Caki2 (cell line): ENCODE measurements around the gene FAM72C. TPM values are rescaled to one million over a fixed set of nuclear protein-coding genes. Genes with fewer than 3 reads are reported as not detected.
A peak's percentile ranks its signal among the peaks of the same experiment; 100 is the strongest.
"Not testable (repeated sequence)": the region's sequence is repeated elsewhere in the genome, so short reads cannot be mapped to it uniquely, and the experiment has no call there.

ENCODE experiments used
- DNase-seq: peaks from one replicate; pipeline ENCODE4 v3.0.0-alpha.2; 2015; ENCODE audit warnings: low read depth
- in situ Hi-C: cut with HindIII; loops from 2 replicates; pipeline ENCODE4 v1.10.0; 2016; ENCODE audit warnings: low sequenced_read_pairs, low pct_unique_long_range_greater_than_20kb, mixed read lengths
- total RNA-seq: library from RNA; depleted of rRNA; stranded (reverse); fragments of >200 nt; shearing (Covaris generic); gene quantifications from 2 replicates; pipeline ENCODE4 v1.2.3, GENCODE V29; 2014; ENCODE audit warnings: low replicate concordance

The FAM72C gene
- total RNA-seq, 1 experiment from 2014 or later: 6.8 TPM

GRCh38 chr1:143939666-143940065, 32.1 kb downstream of the FAM72C start:
- in situ Hi-C loops, DNase-seq: not testable (repeated sequence)

GRCh38 chr1:143938922-143939321, 32.9 kb downstream of the FAM72C start:
- in situ Hi-C loops, DNase-seq: not testable (repeated sequence)

GRCh38 chr1:143936457-143937115, 35.2 kb downstream of the FAM72C start:
- in situ Hi-C loops: not testable (repeated sequence)
- DNase-seq: peak; percentile 39

DNA sequence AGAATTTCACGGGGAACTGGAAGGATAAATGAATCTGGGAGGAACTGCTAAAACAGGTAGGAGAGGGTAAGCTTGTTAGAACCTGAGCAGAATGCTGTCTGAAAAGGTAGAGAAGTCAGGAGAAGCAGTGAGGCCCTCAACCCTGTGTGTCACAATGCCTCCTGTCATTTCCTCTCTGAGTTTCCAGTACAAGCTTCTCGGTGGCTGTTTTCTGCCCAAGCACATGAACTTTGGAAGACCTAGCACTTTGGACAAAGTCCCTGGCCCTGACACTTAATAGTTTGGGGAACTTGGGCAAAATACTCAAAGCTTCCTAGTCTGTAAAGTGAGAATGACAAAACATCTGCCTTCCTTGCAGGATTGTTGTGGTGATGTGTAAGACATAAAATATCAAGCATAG, 52.7 kb downstream of the FAM72C start:
- DNase-seq, in situ Hi-C loops: not testable (repeated sequence)

- in situ Hi-C loops, DNase-seq: not testable (repeated sequence)
Observed at GRCh38 chr1:143918552-143918951, 53.2 kb downstream of the FAM72C start.

GRCh38 chr1:143913705-143914104, 58.1 kb downstream of the FAM72C start:
- DNase-seq, in situ Hi-C loops: not testable (repeated sequence)
